ENCODE results near the gene ACKR1.

Gene ACKR1
- 0 reads per million in 9 experiments for total RNA-seq

GRCh38 chr1:159204161-159205141 is at the start of gene ACKR1:
TSS of gene ACKR1 (plus strand) at chr1:159204875. CDS start at chr1:159204960, 85 bp downstream.
- ATAC-seq (replicated peaks): no peak
- no peak within 1 kb of the TSS for H3K27ac Mint-ChIP-seq

GRCh38 chr1:159161001-159161718 is 43.5 kb upstream of the ACKR1 start:
- H3K4me1 Mint-ChIP-seq (ENCODE audit: low read depth in 2 of 2): peaks cover 5% of the 10 kb centered on the region in 2 donors
- H3K4me3 Mint-ChIP-seq: no peak overlapping the region
- H3K27ac Mint-ChIP-seq: no peak overlapping the region
- no peaks in the 10 kb centered on the region for H3K36me3 Mint-ChIP-seq (ENCODE audit: insufficient read depth)
- peaks cover 63 to 69% of the 10 kb centered on the region in 2 donors for H3K27me3 Mint-ChIP-seq
- DNase-seq (peak; percentile 53 to 58 (median 55)), ATAC-seq (replicated peaks) (peak; percentile 88)
- H3K9me3 Mint-ChIP-seq: no peaks in the 10 kb centered on the region

More at GRCh38 chr1:159204161-159205141, at the start of gene ACKR1:
- H3K4me1 Mint-ChIP-seq (ENCODE audit: low read depth in 2 of 2): no peaks in the 10 kb centered on the region
- H3K9me3 Mint-ChIP-seq: no peaks in the 10 kb centered on the region
- no peak for DNase-seq
- H3K27me3 Mint-ChIP-seq: peaks cover 90 to 100% of the 10 kb centered on the region in 2 donors
- H3K4me3 Mint-ChIP-seq: no peak within 1 kb of the TSS
- H3K36me3 Mint-ChIP-seq (ENCODE audit: insufficient read depth): no peaks in the 10 kb centered on the region

GRCh38 chr1:159161719-159162026 is 43.0 kb upstream of the ACKR1 start:
- Mint-ChIP-seq H3K4me3 (no peak overlapping the region), H3K27me3 (peaks cover 63 to 65% of the 10 kb centered on the region in 2 donors), H3K9me3 (no peaks in the 10 kb centered on the region), H3K27ac (no peak overlapping the region), H3K36me3 (ENCODE audit: insufficient read depth) (no peaks in the 10 kb centered on the region), H3K4me1 (ENCODE audit: low read depth in 2 of 2) (peaks cover 5% of the 10 kb centered on the region in 2 donors)
- no peak for DNase-seq
- ATAC-seq (replicated peaks): no peak

- H3K9me3 Mint-ChIP-seq: no peaks in the 10 kb centered on the region
- H3K27me3 Mint-ChIP-seq: peaks cover 57 to 59% of the 10 kb centered on the region in 2 donors
These were observed 42.0 kb upstream of the ACKR1 start for GRCh38 chr1:159162516-159163265.

GRCh38 chr1:159163614-159164228 is 41.0 kb upstream of the ACKR1 start:
- DNase-seq (no peak), ATAC-seq (replicated peaks) (no peak)
- Mint-ChIP-seq H3K9me3 (no peaks in the 10 kb centered on the region), H3K4me1 (ENCODE audit: low read depth in 2 of 2) (peaks cover 5% of the 10 kb centered on the region in 2 donors), H3K27me3 (peaks cover 62% of the 10 kb centered on the region in 2 donors), H3K4me3 (no peak overlapping the region), H3K27ac (no peak overlapping the region), H3K36me3 (ENCODE audit: insufficient read depth) (no peaks in the 10 kb centered on the region)

More at GRCh38 chr1:159162516-159163265, 42.0 kb upstream of the ACKR1 start:
- Mint-ChIP-seq H3K4me3 (no peak overlapping the region), H3K27ac (no peak overlapping the region), H3K36me3 (ENCODE audit: insufficient read depth) (no peaks in the 10 kb centered on the region), H3K4me1 (ENCODE audit: low read depth in 2 of 2) (peaks cover 5% of the 10 kb centered on the region in 2 donors)
- DNase-seq (no peak), ATAC-seq (replicated peaks) (no peak)

GRCh38 chr1:159168043-159168442 is 36.6 kb upstream of the ACKR1 start:
- Mint-ChIP-seq H3K36me3 (ENCODE audit: insufficient read depth) (peaks cover 3% of the 10 kb centered on the region), H3K4me3 (no peak overlapping the region), H3K27ac (no peak overlapping the region), H3K4me1 (ENCODE audit: low read depth in 2 of 2) (peaks cover 5 to 6% of the 10 kb centered on the region in 2 donors), H3K27me3 (peaks cover 77 to 78% of the 10 kb centered on the region in 2 donors), H3K9me3 (no peaks in the 10 kb centered on the region)
- ATAC-seq (replicated peaks): no peak
- no peak for DNase-seq

- Mint-ChIP-seq H3K27ac (no peak overlapping the region), H3K4me1 (ENCODE audit: low read depth in 2 of 2) (peaks cover 5 to 6% of the 10 kb centered on the region in 2 donors), H3K4me3 (peak overlapping the region in 1 of 2 donors; percentile 4), H3K36me3 (ENCODE audit: insufficient read depth) (peaks cover 3% of the 10 kb centered on the region), H3K9me3 (no peaks in the 10 kb centered on the region), H3K27me3 (peaks cover 86 to 89% of the 10 kb centered on the region in 2 donors)
- no peak for ATAC-seq (replicated peaks)
- no peak for DNase-seq
These were observed 34.0 kb upstream of the ACKR1 start for GRCh38 chr1:159170639-159171038.

GRCh38 chr1:159171254-159171687 is 33.4 kb upstream of the ACKR1 start, which contains the start of gene CADM3:
TSS of gene CADM3 (plus strand) at chr1:159171615. CDS start at chr1:159171766, 151 bp downstream.
- Mint-ChIP-seq H3K4me3 (peak within 1 kb of the TSS in 1 of 2 donors; percentile 17), H3K36me3 (ENCODE audit: insufficient read depth) (peaks cover 3% of the 10 kb centered on the region), H3K4me1 (ENCODE audit: low read depth in 2 of 2) (peaks cover 5 to 6% of the 10 kb centered on the region in 2 donors), H3K9me3 (no peaks in the 10 kb centered on the region), H3K27ac (no peak within 1 kb of the TSS), H3K27me3 (peaks cover 79 to 85% of the 10 kb centered on the region in 2 donors)
- ATAC-seq (replicated peaks) (no peak), DNase-seq (no peak)

- no peak for DNase-seq
- no peak for ATAC-seq (replicated peaks)
- Mint-ChIP-seq H3K36me3 (ENCODE audit: insufficient read depth) (peaks cover 3% of the 10 kb centered on the region), H3K4me1 (ENCODE audit: low read depth in 2 of 2) (peaks cover 5 to 6% of the 10 kb centered on the region in 2 donors), H3K9me3 (no peaks in the 10 kb centered on the region), H3K27me3 (peaks cover 74 to 85% of the 10 kb centered on the region in 2 donors), H3K4me3 (peak overlapping the region in 1 of 2 donors; percentile 17), H3K27ac (no peak overlapping the region)
These were observed 32.8 kb upstream of the ACKR1 start for GRCh38 chr1:159171688-159172501.

GRCh38 chr1:159172614-159173291 is 31.9 kb upstream of the ACKR1 start:
- H3K27ac Mint-ChIP-seq: no peak overlapping the region
- H3K27me3 Mint-ChIP-seq: peaks cover 71 to 80% of the 10 kb centered on the region in 2 donors
- H3K4me3 Mint-ChIP-seq: no peak overlapping the region
- H3K9me3 Mint-ChIP-seq: no peaks in the 10 kb centered on the region
- peaks cover 5 to 6% of the 10 kb centered on the region in 2 donors for H3K4me1 Mint-ChIP-seq (ENCODE audit: low read depth in 2 of 2)
- DNase-seq: no peak
- peaks cover 3% of the 10 kb centered on the region for H3K36me3 Mint-ChIP-seq (ENCODE audit: insufficient read depth)
- ATAC-seq (replicated peaks): no peak

- DNase-seq (no peak), ATAC-seq (replicated peaks) (no peak)
- peaks cover 67 to 77% of the 10 kb centered on the region in 2 donors for H3K27me3 Mint-ChIP-seq
- H3K9me3 Mint-ChIP-seq: no peaks in the 10 kb centered on the region
- no peak overlapping the region for H3K4me3 Mint-ChIP-seq
- H3K4me1 Mint-ChIP-seq (ENCODE audit: low read depth in 2 of 2): peaks cover 5 to 6% of the 10 kb centered on the region in 2 donors
- H3K27ac Mint-ChIP-seq: no peak overlapping the region
- peaks cover 3% of the 10 kb centered on the region for H3K36me3 Mint-ChIP-seq (ENCODE audit: insufficient read depth)
These were observed 31.4 kb upstream of the ACKR1 start for GRCh38 chr1:159173320-159173719.
